ENCODE results near the gene DDX43. TPM values are rescaled to one million over a fixed set of nuclear protein-coding genes. Genes with fewer than 3 reads are reported as not detected.

DDX43 gene
- under 1 TPM; 0.20 to 0.46 TPM for total RNA-seq

GRCh38 chr6:73394577-73395354 lies at the start of gene DDX43:
Gene DDX43 (plus strand): TSS chr6:73394828. CDS start chr6:73394906, 78 bp downstream.

DNA sequence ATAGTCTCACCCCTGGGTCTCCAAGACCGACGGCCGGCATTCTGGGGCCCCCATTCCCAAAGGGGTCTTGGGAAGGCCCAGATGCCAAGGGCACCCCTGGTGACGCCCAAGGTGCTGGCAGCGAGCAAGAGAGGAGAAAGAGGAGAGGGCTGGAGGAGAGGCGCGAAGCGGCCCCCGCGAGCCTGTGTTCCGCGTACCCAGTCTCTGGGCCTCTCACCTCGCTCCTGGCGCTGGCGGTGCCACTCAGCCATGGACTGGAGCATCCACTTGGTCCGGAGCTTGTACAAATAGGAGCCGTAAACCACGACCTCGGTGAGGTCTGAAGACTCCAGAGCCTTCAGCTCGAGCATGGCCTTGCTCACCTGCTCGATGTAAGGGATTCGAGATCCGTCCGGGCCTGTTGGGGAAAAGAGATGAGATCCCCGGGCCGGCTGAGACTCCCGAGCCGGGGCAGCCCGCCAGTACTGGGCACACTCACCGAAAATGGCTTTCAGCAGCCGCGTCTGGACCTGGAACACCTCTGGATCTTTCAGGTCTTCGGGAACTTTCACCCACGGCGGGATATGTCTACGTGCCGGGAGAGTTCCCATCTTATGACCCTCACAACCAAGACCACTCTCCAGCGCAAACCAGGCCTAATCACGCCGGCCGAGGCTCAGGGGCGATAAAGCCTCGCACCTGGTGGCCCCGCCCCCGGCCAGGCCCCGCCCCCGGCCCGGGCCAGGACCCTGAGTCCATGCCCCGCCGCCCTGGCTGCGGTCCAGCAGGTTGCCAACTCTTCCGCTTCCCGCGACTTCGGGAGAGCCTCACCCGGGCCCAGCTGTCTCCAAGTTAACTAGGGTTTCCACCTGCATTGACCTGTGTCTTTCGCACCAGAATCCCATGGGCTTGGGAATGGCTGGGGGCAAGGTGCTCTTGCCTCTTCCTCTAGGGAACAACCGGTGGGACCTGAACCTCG lies 40.7 kb upstream of the DDX43 start, which contains the start of gene DPPA5:
Gene DPPA5 (minus strand): TSS at position 641 of the 958 bp plus-strand sequence. CDS start 51 bp downstream, at position 590.

GRCh38 chr6:73362358-73362757 lies 32.3 kb upstream of the DDX43 start, which contains the start of gene KHDC3L:
Gene KHDC3L (plus strand): TSS chr6:73362658. CDS start chr6:73362730, 72 bp downstream.

GRCh38 chr6:73369563-73369962 lies 25.1 kb upstream of the DDX43 start, which contains the start of gene OOEP:
Gene OOEP (minus strand): TSS chr6:73369897. CDS start chr6:73369792, 105 bp downstream.

DNA sequence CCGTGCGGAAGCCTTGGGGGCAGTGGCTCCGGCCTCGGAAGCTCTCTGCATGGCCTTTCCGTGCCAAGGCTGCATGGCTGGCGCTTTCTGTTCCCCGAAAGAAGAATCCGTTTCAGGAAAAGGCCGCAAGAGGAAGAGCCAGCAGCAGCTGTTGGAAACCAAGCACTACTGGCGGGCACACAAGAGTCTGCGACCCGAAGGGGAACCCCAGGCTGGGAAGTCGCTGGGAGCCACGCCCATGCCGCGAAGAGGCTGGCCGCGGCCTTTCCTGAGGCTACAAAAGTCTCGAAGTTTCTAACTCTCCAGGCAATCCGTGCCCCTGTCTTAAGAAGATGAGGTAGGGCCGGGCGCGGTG lies 57.5 kb downstream of the DDX43 start, which contains the start of gene CGAS:
Gene CGAS (minus strand): TSS at position 191 of the 355 bp plus-strand sequence. CDS start 116 bp downstream, at position 75.

DNA sequence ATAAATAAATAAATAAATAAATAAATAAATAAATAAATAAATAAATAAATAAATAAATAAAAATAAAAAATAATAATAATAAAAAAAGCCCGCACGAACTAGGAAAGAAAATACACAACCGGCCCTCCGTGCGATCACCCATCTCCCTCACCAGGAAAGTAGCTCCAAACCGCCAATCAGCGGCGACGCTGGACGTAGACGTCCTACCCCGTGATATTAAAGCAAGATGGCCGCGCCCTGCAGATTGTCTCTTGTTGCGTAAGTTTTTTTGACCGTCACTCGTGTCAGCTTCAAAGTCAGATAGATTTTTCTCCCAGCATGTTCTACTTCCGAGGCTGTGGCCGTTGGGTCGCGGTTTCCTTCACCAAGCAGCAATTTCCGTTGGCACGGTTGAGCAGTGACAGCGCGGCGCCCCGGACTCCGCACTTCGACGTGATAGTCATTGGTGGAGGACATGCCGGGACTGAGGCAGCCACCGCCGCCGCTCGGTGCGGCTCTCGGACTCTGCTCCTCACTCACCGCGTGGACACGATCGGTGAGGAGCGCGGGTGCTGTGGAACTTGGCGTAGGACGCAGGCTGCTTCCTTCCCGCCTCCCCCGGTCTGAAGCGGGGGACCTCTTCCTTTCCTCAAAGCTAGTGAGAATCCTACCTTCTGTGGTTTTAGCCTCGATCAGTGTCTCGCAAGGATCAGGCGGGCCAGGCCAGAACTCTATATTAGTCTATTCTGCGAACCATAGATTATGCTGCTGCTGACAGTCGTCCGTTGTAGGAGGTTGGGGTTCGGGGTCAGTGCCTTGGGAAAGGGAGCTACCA lies 67.1 kb downstream of the DDX43 start, which contains the start of gene MTO1:
Gene MTO1 (plus strand): TSS at position 201 of the 814 bp plus-strand sequence. CDS start 118 bp downstream, at position 319.

Other genes with a start within 250 kb of the DDX43 start
- gene KHDC1L, start 169.3 kb upstream of the DDX43 start, total RNA-seq: not detected
- 1 to 10 TPM; 2.1 to 2.8 TPM for gene KHDC1, start 131.6 kb upstream of the DDX43 start, total RNA-seq
- not detected for gene DPPA5, start 40.6 kb upstream of the DDX43 start, total RNA-seq
- gene KHDC3L, start 32.2 kb upstream of the DDX43 start, total RNA-seq: not detected
- gene OOEP, start 24.9 kb upstream of the DDX43 start, total RNA-seq: under 1 TPM in 1 of 2 experiments, not detected in 1; 0.24 TPM
- 10 to 100 TPM; 23.8 to 24.6 TPM for gene CGAS, start 57.5 kb downstream of the DDX43 start, total RNA-seq
- gene MTO1, start 66.9 kb downstream of the DDX43 start, total RNA-seq: 10 to 100 TPM; 43.8 to 48.2 TPM
- over 10,000 TPM; 13,659 to 14,617 TPM for gene EEF1A1, start 126.2 kb downstream of the DDX43 start, total RNA-seq

Data from activated naive CD4-positive, alpha-beta T cell treated with anti-CD3 and anti-CD28 coated beads, Interleukin-2, amount 10 ng/mL, durations not matched to agents 5 hours and 36 hours (primary cell).